ENCODE data around the gene TSPAN9.

TSPAN9 gene

GRCh38 chr12:3249081-3249800 is 172.1 kb downstream of the TSPAN9 start:
- Mint-ChIP-seq H3K4me3 (no peak overlapping the region), H3K4me1 (ENCODE audit: low read depth) (peaks cover 4% of the 10 kb centered on the region), H3K9me3 (no peaks in the 10 kb centered on the region), H3K27ac (no peak overlapping the region), H3K27me3 (ENCODE audit: low read depth) (no peaks in the 10 kb centered on the region), H3K36me3 (ENCODE audit: low read depth) (no peaks in the 10 kb centered on the region)
- DNase-seq (ENCODE audit: low spot score), result no peak

- Mint-ChIP-seq H3K4me1 (ENCODE audit: low read depth) (peaks cover 4% of the 10 kb centered on the region), H3K9me3 (no peaks in the 10 kb centered on the region), H3K27me3 (ENCODE audit: low read depth) (no peaks in the 10 kb centered on the region), H3K36me3 (ENCODE audit: low read depth) (no peaks in the 10 kb centered on the region), H3K4me3 (no peak overlapping the region), H3K27ac (no peak overlapping the region)
- no peak for DNase-seq (ENCODE audit: low spot score)
Observed at GRCh38 chr12:3250034-3250433, 172.9 kb downstream of the TSPAN9 start.

- Mint-ChIP-seq H3K27me3 (ENCODE audit: low read depth) (no peaks in the 10 kb centered on the region), H3K4me1 (ENCODE audit: low read depth) (peaks cover 4% of the 10 kb centered on the region), H3K36me3 (ENCODE audit: low read depth) (no peaks in the 10 kb centered on the region), H3K9me3 (no peaks in the 10 kb centered on the region), H3K27ac (no peak overlapping the region), H3K4me3 (no peak overlapping the region)
- DNase-seq (ENCODE audit: low spot score), result no peak
Observed at GRCh38 chr12:3250576-3250975, 173.4 kb downstream of the TSPAN9 start.

GRCh38 chr12:3251067-3251466 is 173.9 kb downstream of the TSPAN9 start:
- H3K36me3 Mint-ChIP-seq (ENCODE audit: low read depth), result no peaks in the 10 kb centered on the region
- no peaks in the 10 kb centered on the region for H3K9me3 Mint-ChIP-seq

GRCh38 chr12:3251691-3252090 is 174.5 kb downstream of the TSPAN9 start:
- no peak for DNase-seq (ENCODE audit: low spot score)
- no peak overlapping the region for H3K4me3 Mint-ChIP-seq
- H3K4me1 Mint-ChIP-seq (ENCODE audit: low read depth), result peaks cover 4% of the 10 kb centered on the region
- no peaks in the 10 kb centered on the region for H3K9me3 Mint-ChIP-seq
- no peaks in the 10 kb centered on the region for H3K27me3 Mint-ChIP-seq (ENCODE audit: low read depth)
- H3K36me3 Mint-ChIP-seq (ENCODE audit: low read depth), result no peaks in the 10 kb centered on the region
- H3K27ac Mint-ChIP-seq, result no peak overlapping the region

More at GRCh38 chr12:3251067-3251466, 173.9 kb downstream of the TSPAN9 start:
- DNase-seq (ENCODE audit: low spot score), result no peak
- Mint-ChIP-seq H3K27ac (no peak overlapping the region), H3K4me1 (ENCODE audit: low read depth) (peaks cover 4% of the 10 kb centered on the region), H3K27me3 (ENCODE audit: low read depth) (no peaks in the 10 kb centered on the region), H3K4me3 (no peak overlapping the region)

- Mint-ChIP-seq H3K27me3 (ENCODE audit: low read depth) (no peaks in the 10 kb centered on the region), H3K4me3 (no peak overlapping the region), H3K9me3 (no peaks in the 10 kb centered on the region), H3K27ac (no peak overlapping the region), H3K4me1 (ENCODE audit: low read depth) (peaks cover 4% of the 10 kb centered on the region), H3K36me3 (ENCODE audit: low read depth) (no peaks in the 10 kb centered on the region)
- DNase-seq (ENCODE audit: low spot score), result no peak
Observed at GRCh38 chr12:3252450-3252891, 175.3 kb downstream of the TSPAN9 start.

- Mint-ChIP-seq H3K4me1 (ENCODE audit: low read depth) (peaks cover 4% of the 10 kb centered on the region), H3K27ac (no peak overlapping the region), H3K9me3 (no peaks in the 10 kb centered on the region), H3K27me3 (ENCODE audit: low read depth) (no peaks in the 10 kb centered on the region), H3K36me3 (ENCODE audit: low read depth) (no peaks in the 10 kb centered on the region), H3K4me3 (no peak overlapping the region)
- DNase-seq (ENCODE audit: low spot score), result no peak
Observed at GRCh38 chr12:3253682-3254275, 176.6 kb downstream of the TSPAN9 start.

GRCh38 chr12:3255057-3255456 is 177.9 kb downstream of the TSPAN9 start:
- no peaks in the 10 kb centered on the region for H3K9me3 Mint-ChIP-seq
- DNase-seq (ENCODE audit: low spot score), result no peak
- H3K4me1 Mint-ChIP-seq (ENCODE audit: low read depth), result no peaks in the 10 kb centered on the region

GRCh38 chr12:3256103-3256631 is 179.0 kb downstream of the TSPAN9 start:
- no peak overlapping the region for H3K4me3 Mint-ChIP-seq
- H3K9me3 Mint-ChIP-seq, result no peaks in the 10 kb centered on the region
- no peaks in the 10 kb centered on the region for H3K27me3 Mint-ChIP-seq (ENCODE audit: low read depth)
- no peak for DNase-seq (ENCODE audit: low spot score)
- H3K27ac Mint-ChIP-seq, result no peak overlapping the region
- no peaks in the 10 kb centered on the region for H3K4me1 Mint-ChIP-seq (ENCODE audit: low read depth)
- H3K36me3 Mint-ChIP-seq (ENCODE audit: low read depth), result no peaks in the 10 kb centered on the region

More at GRCh38 chr12:3255057-3255456, 177.9 kb downstream of the TSPAN9 start:
- Mint-ChIP-seq H3K27ac (no peak overlapping the region), H3K36me3 (ENCODE audit: low read depth) (no peaks in the 10 kb centered on the region), H3K27me3 (ENCODE audit: low read depth) (no peaks in the 10 kb centered on the region), H3K4me3 (no peak overlapping the region)

- no peak for DNase-seq (ENCODE audit: low spot score)
- H3K4me1 Mint-ChIP-seq (ENCODE audit: low read depth), result no peaks in the 10 kb centered on the region
- no peaks in the 10 kb centered on the region for H3K27me3 Mint-ChIP-seq (ENCODE audit: low read depth)
- H3K9me3 Mint-ChIP-seq, result no peaks in the 10 kb centered on the region
- H3K36me3 Mint-ChIP-seq (ENCODE audit: low read depth), result no peaks in the 10 kb centered on the region
- H3K27ac Mint-ChIP-seq, result no peak overlapping the region
- H3K4me3 Mint-ChIP-seq, result no peak overlapping the region
Observed at GRCh38 chr12:3257411-3257810, 180.2 kb downstream of the TSPAN9 start.

- H3K27ac Mint-ChIP-seq, result no peak overlapping the region
Observed at GRCh38 chr12:3259973-3260372, 182.8 kb downstream of the TSPAN9 start.

GRCh38 chr12:3261782-3262359 is 184.7 kb downstream of the TSPAN9 start:
- Mint-ChIP-seq H3K27me3 (ENCODE audit: low read depth) (no peaks in the 10 kb centered on the region), H3K36me3 (ENCODE audit: low read depth) (no peaks in the 10 kb centered on the region), H3K27ac (no peak overlapping the region), H3K4me3 (no peak overlapping the region), H3K4me1 (ENCODE audit: low read depth) (no peaks in the 10 kb centered on the region), H3K9me3 (no peaks in the 10 kb centered on the region)
- no peak for DNase-seq (ENCODE audit: low spot score)

More at GRCh38 chr12:3259973-3260372, 182.8 kb downstream of the TSPAN9 start:
- DNase-seq (ENCODE audit: low spot score), result no peak
- Mint-ChIP-seq H3K4me1 (ENCODE audit: low read depth) (no peaks in the 10 kb centered on the region), H3K9me3 (no peaks in the 10 kb centered on the region), H3K4me3 (no peak overlapping the region), H3K27me3 (ENCODE audit: low read depth) (no peaks in the 10 kb centered on the region), H3K36me3 (ENCODE audit: low read depth) (no peaks in the 10 kb centered on the region)

- Mint-ChIP-seq H3K9me3 (no peaks in the 10 kb centered on the region), H3K36me3 (ENCODE audit: low read depth) (no peaks in the 10 kb centered on the region), H3K4me3 (no peak overlapping the region), H3K27ac (no peak overlapping the region), H3K27me3 (ENCODE audit: low read depth) (no peaks in the 10 kb centered on the region), H3K4me1 (ENCODE audit: low read depth) (no peaks in the 10 kb centered on the region)
- no peak for DNase-seq (ENCODE audit: low spot score)
Observed at GRCh38 chr12:3262470-3262869, 185.3 kb downstream of the TSPAN9 start.

- Mint-ChIP-seq H3K27ac (no peak overlapping the region), H3K27me3 (ENCODE audit: low read depth) (no peaks in the 10 kb centered on the region), H3K4me1 (ENCODE audit: low read depth) (no peaks in the 10 kb centered on the region), H3K36me3 (ENCODE audit: low read depth) (no peaks in the 10 kb centered on the region), H3K9me3 (no peaks in the 10 kb centered on the region), H3K4me3 (no peak overlapping the region)
- no peak for DNase-seq (ENCODE audit: low spot score)
Observed at GRCh38 chr12:3263282-3263681, 186.1 kb downstream of the TSPAN9 start.
